Urothelium cell line (cell line): ENCODE measurements around the gene PRR23B.

Experiments
- DNase-seq: peaks from one replicate; pipeline ENCODE4 v3.0.0; 2011; ENCODE audit warnings: low spot score, mixed read lengths
- FAIRE-seq: peaks from 2 replicates; lab custom pipeline; 2011; peaks lifted over from hg19 to GRCh38; lab: Jason Lieb, UNC

The PRR23B gene

DNA sequence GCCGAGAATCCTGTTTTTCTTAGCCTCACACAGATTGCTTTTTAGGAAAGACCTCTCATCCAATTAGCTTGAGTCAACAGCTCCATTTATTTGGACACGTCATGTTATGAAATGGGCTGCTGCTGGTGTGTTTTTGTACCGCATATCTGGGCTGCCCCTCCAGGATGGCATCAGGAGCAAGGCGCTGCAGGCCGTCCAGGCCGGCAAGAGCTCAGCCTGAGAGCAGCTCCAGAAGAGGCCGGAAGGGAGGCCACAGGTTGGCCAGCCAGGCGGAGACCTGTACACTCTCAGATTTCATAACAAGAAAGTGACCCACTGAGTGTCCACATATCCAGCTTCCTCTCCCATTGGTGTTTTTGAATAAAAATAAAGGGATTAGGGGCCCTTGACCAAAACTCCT is 45.4 kb downstream of the PRR23B start:
- no peak for DNase-seq
- no peak for FAIRE-seq

DNA sequence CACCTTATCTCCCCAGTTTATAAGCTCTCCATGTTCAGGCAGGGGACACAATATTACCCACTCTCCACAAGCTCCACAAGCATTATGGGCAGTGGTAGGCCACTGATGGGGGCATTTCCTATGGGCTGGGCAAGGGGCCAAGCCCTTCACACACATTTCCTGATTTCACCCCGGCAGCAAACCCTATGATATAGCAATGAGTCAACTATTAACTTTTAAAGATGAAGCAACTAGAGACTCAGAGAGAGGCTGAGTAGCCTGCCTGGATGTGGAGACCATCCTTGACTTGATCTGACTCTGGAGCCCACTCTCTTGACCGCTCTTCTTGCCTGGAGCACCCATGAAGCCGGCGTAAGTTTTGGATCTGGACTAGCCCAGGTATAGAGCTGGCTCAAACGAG is 46.3 kb downstream of the PRR23B start:
- DNase-seq (no peak), FAIRE-seq (no peak)

DNA sequence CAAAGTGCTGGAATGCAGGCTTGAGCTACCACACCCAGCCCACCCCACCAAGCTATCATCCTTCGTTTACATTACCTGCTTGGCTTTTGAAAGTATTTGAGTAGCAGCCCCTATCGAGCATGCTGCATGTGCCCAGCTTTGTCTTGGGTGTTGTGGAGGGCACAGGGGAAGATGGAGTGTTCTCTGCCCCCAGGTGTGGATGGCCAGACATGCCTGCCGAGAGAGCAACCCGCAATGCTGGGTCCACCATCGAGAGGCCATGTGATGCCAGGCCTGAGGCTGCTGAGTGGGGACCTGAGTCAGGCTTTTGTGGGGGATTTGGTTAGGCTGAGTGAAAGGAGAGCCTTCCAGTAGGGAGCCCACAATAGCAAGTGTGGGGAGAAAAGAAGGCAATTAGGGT is 47.8 kb downstream of the PRR23B start:
- DNase-seq = no peak
- no peak for FAIRE-seq

DNA sequence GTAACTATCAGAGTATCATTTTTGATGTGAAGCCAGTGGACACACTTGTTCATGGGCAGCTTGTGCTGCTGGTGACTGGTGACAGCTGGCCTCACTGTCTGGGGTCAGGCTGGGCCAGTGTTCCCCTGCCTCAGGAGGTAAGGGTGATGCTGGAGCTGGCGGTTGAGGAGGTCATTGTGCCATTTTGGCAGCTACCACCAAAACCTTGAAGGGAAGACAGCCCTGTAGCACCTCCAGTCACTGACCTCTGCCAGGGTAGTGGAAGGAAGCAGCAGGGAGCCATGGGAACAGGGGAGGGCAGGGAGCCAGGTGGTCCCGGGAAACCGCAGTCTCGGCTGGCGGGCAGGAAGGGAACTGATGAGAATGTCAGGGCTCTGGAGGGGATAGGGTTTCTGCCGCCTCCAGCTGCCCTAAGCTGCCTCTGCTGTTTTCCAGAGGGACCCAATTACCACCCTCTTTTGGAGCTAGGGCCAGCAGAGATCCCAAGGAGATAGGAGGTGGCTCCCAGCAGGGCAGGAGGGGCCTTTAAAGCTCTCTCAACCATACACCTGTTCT is 48.9 kb downstream of the PRR23B start:
- DNase-seq (no peak), FAIRE-seq (no peak)
